ENCODE measurements around the gene FOXE1.

DNA sequence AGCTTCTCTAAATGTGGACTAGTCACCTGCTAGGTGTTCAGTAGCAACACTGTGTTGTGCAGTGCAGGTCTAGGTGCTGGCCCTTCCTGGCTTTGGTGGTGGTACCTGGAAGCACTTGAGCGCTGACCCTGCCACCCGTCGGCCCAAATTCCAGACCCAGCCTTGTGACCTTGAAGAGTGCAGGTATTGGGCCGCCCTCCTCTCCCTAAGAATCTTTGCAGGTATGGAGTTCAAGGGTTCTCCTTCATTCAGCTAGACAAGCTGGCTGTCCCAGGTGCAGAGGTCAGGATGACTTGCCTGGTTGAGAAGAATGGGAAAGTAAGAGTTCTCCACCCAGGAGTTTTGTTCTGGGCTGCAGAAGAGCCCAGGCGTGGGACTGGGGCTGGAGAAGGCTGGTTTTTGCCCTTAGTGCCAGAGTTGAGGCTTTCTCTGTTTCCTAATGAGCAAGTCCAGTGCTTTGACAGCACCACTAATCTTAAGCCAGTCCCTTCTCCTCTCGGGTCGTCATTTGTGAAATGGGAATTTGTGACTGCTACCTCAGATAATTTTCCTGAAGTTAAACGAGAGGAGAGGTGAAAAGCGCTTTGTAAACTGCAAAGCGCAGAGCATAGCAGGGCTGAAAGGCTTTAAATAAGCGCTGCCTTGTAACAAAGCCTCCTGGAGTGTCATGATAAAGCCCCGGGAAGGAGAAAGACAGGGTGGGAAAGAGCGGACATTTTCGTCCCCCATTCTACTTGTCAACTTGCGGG lies 4.0 kb downstream of the FOXE1 start:
- TF ChIP-seq TEAD4 (IDR thresholded peaks at IDR 0.05; ENCODE audit: borderline replicate concordance, insufficient read depth) (no peak), SMC3 (IDR thresholded peaks at IDR 0.05; ENCODE audit: low read depth, low read length) (no peak)

Measured in SK-N-SH (cell line).